A673 (cell line): ENCODE data around the gene CTNNA2.

ENCODE experiments used
- CTCF ChIP-seq: fragments of 300-800, 200-600 bp; sonication (generic); conservative IDR thresholded peaks from 2 replicates; pipeline ENCODE4 v1.5.1; 2017; ENCODE audit warnings: low read depth, mild to moderate bottlenecking, antibody characterized with exemption, low read length, moderate library complexity, mixed read lengths
- EZH2 ChIP-seq: fragments of 200-600 bp; sonication (generic); IDR thresholded peaks from 2 replicates; pipeline ENCODE4 v1.6.1; 2017; ENCODE audit warnings: borderline replicate concordance, low read depth, mild to moderate bottlenecking, mixed read lengths, antibody characterized with exemption, low read length; ENCODE audit not compliant: poor library complexity, severe bottlenecking

- TF ChIP-seq CTCF (no peak), EZH2 (no peak)
These were observed 1078.4 kb downstream of the CTNNA2 start for GRCh38 chr2:80591233-80591632.
